GM19025 (cell line): ENCODE data around the gene TTC33.
"Not testable (repeated sequence)": the region's sequence is repeated elsewhere in the genome, so short reads cannot be mapped to it uniquely, and the experiment has no call there.

Source experiments
- ATAC-seq: cut with Tn5 transposase; IDR thresholded peaks from one replicate; pipeline ENCODE4 v1.9.1; 2021; ENCODE audit warnings: mild to moderate bottlenecking, low read depth, moderate library complexity; ENCODE audit not compliant: unreplicated experiment

TTC33 gene

GRCh38 chr5:40578501-40579451, 177.0 kb downstream of the TTC33 start:
- ATAC-seq: peak; percentile 93

GRCh38 chr5:40577718-40578117, 178.0 kb downstream of the TTC33 start:
- no peak for ATAC-seq

GRCh38 chr5:40575921-40576320, 179.8 kb downstream of the TTC33 start:
- no peak for ATAC-seq

- no peak for ATAC-seq
These were observed 180.3 kb downstream of the TTC33 start for GRCh38 chr5:40575411-40575810.

GRCh38 chr5:40572937-40573336, 182.8 kb downstream of the TTC33 start:
- no peak for ATAC-seq

GRCh38 chr5:40572391-40572790, 183.4 kb downstream of the TTC33 start:
- ATAC-seq: no peak

- no peak for ATAC-seq
These were observed 184.0 kb downstream of the TTC33 start for GRCh38 chr5:40571729-40572128.

- ATAC-seq: peak; percentile 47
These were observed 185.2 kb downstream of the TTC33 start for GRCh38 chr5:40570408-40571129.

GRCh38 chr5:40569546-40570270, 186.1 kb downstream of the TTC33 start:
- ATAC-seq: no peak

- no peak for ATAC-seq
These were observed 187.2 kb downstream of the TTC33 start for GRCh38 chr5:40568548-40568947.

GRCh38 chr5:40563173-40563572, 192.6 kb downstream of the TTC33 start:
- not testable (repeated sequence) for ATAC-seq

GRCh38 chr5:40560474-40561110, 195.2 kb downstream of the TTC33 start:
- ATAC-seq: no peak

GRCh38 chr5:40559306-40559705, 196.5 kb downstream of the TTC33 start:
- ATAC-seq: no peak

- no peak for ATAC-seq
These were observed 198.3 kb downstream of the TTC33 start for GRCh38 chr5:40557501-40557900.

- no peak for ATAC-seq
These were observed 198.9 kb downstream of the TTC33 start for GRCh38 chr5:40556811-40557210.

- no peak for ATAC-seq
These were observed 199.9 kb downstream of the TTC33 start for GRCh38 chr5:40555886-40556285.

GRCh38 chr5:40554813-40555212, 200.9 kb downstream of the TTC33 start:
- ATAC-seq: no peak

- ATAC-seq: no peak
These were observed 201.7 kb downstream of the TTC33 start for GRCh38 chr5:40554054-40554453.

GRCh38 chr5:40552981-40553380, 202.8 kb downstream of the TTC33 start:
- no peak for ATAC-seq
